Rectal smooth muscle tissue (tissue), 1 donor: Measurements from ENCODE around the gene GPR152.

Experiments
- H3K27ac ChIP-seq: one replicate; pipeline ENCODE4 v1.7.0; 2013; ENCODE audit warnings: low read depth, low read length, inconsistent platforms
- H3K27me3 ChIP-seq: one replicate; pipeline ENCODE4 v1.7.0; 2013; ENCODE audit warnings: low read length; ENCODE audit not compliant: control insufficient read depth, insufficient read depth
- H3K36me3 ChIP-seq: one replicate; pipeline ENCODE4 v1.7.0; 2013; ENCODE audit warnings: low read length; ENCODE audit not compliant: control insufficient read depth, insufficient read depth
- H3K4me1 ChIP-seq: one replicate; pipeline ENCODE4 v1.7.0; 2013; ENCODE audit warnings: low read length; ENCODE audit not compliant: control insufficient read depth, insufficient read depth
- H3K4me3 ChIP-seq: one replicate; pipeline ENCODE4 v1.7.0; 2013; ENCODE audit warnings: low read length
- H3K9ac ChIP-seq: one replicate; pipeline ENCODE4 v1.7.0; 2013; ENCODE audit warnings: low read length

Gene GPR152

GRCh38 chr11:67452141-67452952, at the start of gene GPR152:
Gene GPR152 (minus strand): TSS chr11:67452729. CDS start chr11:67452724, 5 bp downstream.
- no peak within 1 kb of the TSS for H3K9ac ChIP-seq
- no peak within 1 kb of the TSS for H3K27ac ChIP-seq
- H3K4me3 ChIP-seq = no peak within 1 kb of the TSS
- H3K27me3 ChIP-seq = no peaks in the 10 kb centered on the region
- no peaks in the 10 kb centered on the region for H3K4me1 ChIP-seq
- H3K36me3 ChIP-seq = no peaks in the 10 kb centered on the region

GRCh38 chr11:67501854-67502253, 49.3 kb upstream of the GPR152 start:
- Histone ChIP-seq H3K4me3 (no peak overlapping the region), H3K4me1 (peaks cover 9% of the 10 kb centered on the region), H3K27ac (no peak overlapping the region), H3K27me3 (peaks cover 3% of the 10 kb centered on the region), H3K36me3 (peaks cover 3% of the 10 kb centered on the region), H3K9ac (no peak overlapping the region)

GRCh38 chr11:67500831-67501715, 48.5 kb upstream of the GPR152 start:
- Histone ChIP-seq H3K9ac (no peak overlapping the region), H3K27ac (no peak overlapping the region), H3K36me3 (peaks cover 6% of the 10 kb centered on the region), H3K4me3 (no peak overlapping the region), H3K4me1 (peaks cover 9% of the 10 kb centered on the region), H3K27me3 (peaks cover 3% of the 10 kb centered on the region)

- H3K36me3 ChIP-seq = peaks cover 6% of the 10 kb centered on the region
- no peak overlapping the region for H3K4me3 ChIP-seq
- H3K4me1 ChIP-seq = peaks cover 3% of the 10 kb centered on the region
These were observed 47.9 kb upstream of the GPR152 start for GRCh38 chr11:67500484-67500821.

GRCh38 chr11:67499808-67500483, 47.4 kb upstream of the GPR152 start:
- Histone ChIP-seq H3K4me1 (peaks cover 2% of the 10 kb centered on the region), H3K36me3 (peaks cover 6% of the 10 kb centered on the region), H3K9ac (no peak overlapping the region), H3K27me3 (peaks cover 3% of the 10 kb centered on the region), H3K4me3 (no peak overlapping the region), H3K27ac (no peak overlapping the region)

More at GRCh38 chr11:67500484-67500821, 47.9 kb upstream of the GPR152 start:
- Histone ChIP-seq H3K27me3 (peaks cover 3% of the 10 kb centered on the region), H3K9ac (no peak overlapping the region), H3K27ac (no peak overlapping the region)

- H3K4me1 ChIP-seq = no peaks in the 10 kb centered on the region
- peaks cover 6% of the 10 kb centered on the region for H3K36me3 ChIP-seq
- H3K27ac ChIP-seq = no peak overlapping the region
- H3K27me3 ChIP-seq = no peaks in the 10 kb centered on the region
- no peak overlapping the region for H3K4me3 ChIP-seq
- H3K9ac ChIP-seq = no peak overlapping the region
These were observed 46.0 kb upstream of the GPR152 start for GRCh38 chr11:67498544-67498972.

GRCh38 chr11:67497656-67498291, 45.2 kb upstream of the GPR152 start:
- H3K4me3 ChIP-seq = no peak overlapping the region
- H3K36me3 ChIP-seq = peaks cover 6% of the 10 kb centered on the region
- H3K9ac ChIP-seq = no peak overlapping the region
- H3K27me3 ChIP-seq = no peaks in the 10 kb centered on the region
- no peak overlapping the region for H3K27ac ChIP-seq
- H3K4me1 ChIP-seq = no peaks in the 10 kb centered on the region

GRCh38 chr11:67496113-67496512, 43.6 kb upstream of the GPR152 start:
- no peak overlapping the region for H3K9ac ChIP-seq
- H3K4me3 ChIP-seq = no peak overlapping the region
- no peak overlapping the region for H3K27ac ChIP-seq
- H3K27me3 ChIP-seq = no peaks in the 10 kb centered on the region
- no peaks in the 10 kb centered on the region for H3K4me1 ChIP-seq
- H3K36me3 ChIP-seq = peaks cover 6% of the 10 kb centered on the region

- H3K4me3 ChIP-seq = no peak overlapping the region
- peaks cover 6% of the 10 kb centered on the region for H3K36me3 ChIP-seq
- no peak overlapping the region for H3K27ac ChIP-seq
- H3K9ac ChIP-seq = no peak overlapping the region
- no peaks in the 10 kb centered on the region for H3K4me1 ChIP-seq
- H3K27me3 ChIP-seq = no peaks in the 10 kb centered on the region
These were observed 42.9 kb upstream of the GPR152 start for GRCh38 chr11:67495234-67496005.

GRCh38 chr11:67494371-67495233, 42.1 kb upstream of the GPR152 start:
- H3K36me3 ChIP-seq = peaks cover 12% of the 10 kb centered on the region
- H3K4me1 ChIP-seq = no peaks in the 10 kb centered on the region
- H3K9ac ChIP-seq = no peak overlapping the region
- H3K27me3 ChIP-seq = no peaks in the 10 kb centered on the region
- no peak overlapping the region for H3K4me3 ChIP-seq
- H3K27ac ChIP-seq = no peak overlapping the region
